K562 (cell line): ENCODE data around the gene PDK1. TPM values are rescaled to one million over a fixed set of nuclear protein-coding genes. Genes with fewer than 3 reads are reported as not detected.

Experiments
- ADNP ChIP-seq: fragments of 200-800 bp; sonication (Bioruptor generic); IDR thresholded peaks from 2 replicates; pipeline ENCODE4 v1.6.1; 2016; ENCODE audit warnings: missing genetic modification characterization, missing compliant biosample characterization
- ATF7 ChIP-seq: fragments of 450-650 bp; IDR thresholded peaks from 2 replicates; pipeline ENCODE4 v1.7.1; 2014; ENCODE audit warnings: mild to moderate bottlenecking, moderate library complexity
- CCNT2 ChIP-seq: IDR thresholded peaks from 2 replicates; pipeline ENCODE4 v1.6.1; 2011; ENCODE audit warnings: borderline replicate concordance, low read depth, mild to moderate bottlenecking, moderate library complexity, mixed read lengths, low read length; ENCODE audit not compliant: insufficient read length; ENCODE audit errors: extremely low read depth
- CEBPG ChIP-seq, 3 experiments: fragments of 200-800 bp in 1 of 3; sonication (Bioruptor generic) in 1 of 3; sonication (generic) in 1 of 3; formaldehyde crosslinking in 1 of 3; IDR thresholded peaks in 2 of 3; conservative IDR thresholded peaks in 1 of 3; 2 replicates each; pipeline versions ENCODE4 v1.6.1 to v1.8.0; 2016 to 2022; ENCODE audit warnings: missing compliant biosample characterization in 2 of 3, missing genetic modification characterization in 2 of 3, mild to moderate bottlenecking in 1 of 3, missing genetic modification reagents in 1 of 3
- CREBBP ChIP-seq: IDR thresholded peaks from one replicate; pipeline ENCODE4 v1.6.1; 2012; ENCODE audit warnings: low read depth, mild to moderate bottlenecking, control low read depth, inconsistent platforms, low read length
- EHMT2 ChIP-seq: fragments of 450-650 bp; IDR thresholded peaks from 2 replicates; pipeline ENCODE4 v1.6.1; 2018; ENCODE audit warnings: antibody characterized with exemption
- IFI16 ChIP-seq: fragments of 250-450 bp; sonication (Bioruptor Pico); IDR thresholded peaks from 2 replicates; pipeline ENCODE4 v2.1.2; 2022; ENCODE audit warnings: mild to moderate bottlenecking, inconsistent platforms
- KDM5B ChIP-seq: fragments of 200-600 bp; sonication (generic); IDR thresholded peaks from 2 replicates; pipeline ENCODE4 v1.6.1; 2012; ENCODE audit warnings: low read depth, mild to moderate bottlenecking, moderate library complexity, low read length, control low read depth, inconsistent platforms; ENCODE audit not compliant: insufficient replicate concordance
- L3MBTL2 ChIP-seq: fragments of 450-650 bp; IDR thresholded peaks from 2 replicates; pipeline ENCODE4 v1.6.1; 2016; ENCODE audit warnings: mild to moderate bottlenecking, moderate library complexity
- LCOR ChIP-seq: sonication (generic); formaldehyde crosslinking; IDR thresholded peaks from 2 replicates; pipeline ENCODE4 v1.8.0; 2022; ENCODE audit warnings: mild to moderate bottlenecking, missing genetic modification reagents
- MTA3 ChIP-seq: fragments of 450-650 bp; formaldehyde crosslinking; IDR thresholded peaks from 2 replicates; pipeline ENCODE4 v1.6.1; 2017; ENCODE audit warnings: mild to moderate bottlenecking, borderline replicate concordance
- NFYB ChIP-seq: IDR thresholded peaks from 2 replicates; pipeline ENCODE4 v1.6.1; 2011; ENCODE audit warnings: mild to moderate bottlenecking, moderate library complexity; ENCODE audit not compliant: insufficient read length; ENCODE audit errors: extremely low read depth
- NR2C1 ChIP-seq, 2 experiments: fragments of 450-650 bp; IDR thresholded peaks; 2 replicates each; pipeline ENCODE4 v1.6.1; 2017; ENCODE audit warnings: mild to moderate bottlenecking in 2 of 2, antibody characterized with exemption in 1 of 2, inconsistent platforms in 1 of 2, missing compliant biosample characterization in 1 of 2, missing genetic modification characterization in 1 of 2
- TEAD4 ChIP-seq, 2 experiments: sonication (generic) in 1 of 2; formaldehyde crosslinking in 1 of 2; IDR thresholded peaks; 2 replicates each; pipeline versions ENCODE4 v1.6.1 to v1.8.0; 2012 to 2022; ENCODE audit warnings: borderline replicate concordance in 1 of 2, inconsistent platforms in 1 of 2, low read length in 1 of 2, mild to moderate bottlenecking in 1 of 2, missing genetic modification reagents in 1 of 2
- ZNF239 ChIP-seq: fragments of 250-450 bp; sonication (Bioruptor Pico); IDR thresholded peaks from 2 replicates; pipeline ENCODE4 v1.4.0; 2020; ENCODE audit warnings: mild to moderate bottlenecking
- ZNF436 ChIP-seq: fragments of 250-450, 450-650 bp; sonication (Bioruptor Pico); formaldehyde crosslinking; IDR thresholded peaks from 2 replicates; pipeline ENCODE4 v1.7.0; 2020; ENCODE audit warnings: mild to moderate bottlenecking
- ZNF589 ChIP-seq: fragments of 200-800 bp; sonication (Bioruptor generic); IDR thresholded peaks from 2 replicates; pipeline ENCODE4 v1.6.1; 2016; ENCODE audit warnings: low read depth, missing genetic modification characterization, missing compliant biosample characterization
- ZSCAN32 ChIP-seq: fragments of 450-650 bp; formaldehyde crosslinking; IDR thresholded peaks from 2 replicates; pipeline ENCODE4 v1.4.0; 2020; ENCODE audit warnings: mild to moderate bottlenecking, moderate library complexity
- polyA plus RNA-seq, 8 experiments: library from polyadenylated mRNA; depleted of rRNA in 4 of 8; stranded (reverse) in 5 of 8; unstranded in 3 of 8; fragments of >200 nt; fragmentation: Nextera tagmentation in 2 of 8; fragmentation: Illumina TruSeq in 1 of 8; extraction: Ambion mirVana in 2 of 8; extraction: Trizol in 1 of 8; gene quantifications; 2 replicates each; pipeline versions ENCODE4 v1.2.1 to v1.2.3, GENCODE V29; 2011 to 2014; ENCODE audit warnings: inconsistent platforms in 1 of 8, missing spikeins in 1 of 8
- total RNA-seq, 7 experiments: library from RNA; depleted of rRNA in 6 of 7; stranded (reverse); fragments of >200 nt in 6 of 7; fragmentation: Illumina TruSeq in 2 of 7; extraction: Trizol in 2 of 7; gene quantifications; 2 replicates each; pipeline versions ENCODE4 v1.2.1 to v1.2.3, GENCODE V29; 2011 to 2021; ENCODE audit warnings: low replicate concordance in 1 of 7
- TF ChIP-seq, protein P1 (sequence below): fragments of 200-800 bp; sonication (Bioruptor generic); IDR thresholded peaks from 2 replicates; pipeline ENCODE4 v1.6.1; 2017; ENCODE audit warnings: missing genetic modification characterization, missing compliant biosample characterization
- TF ChIP-seq, protein P2 (sequence below): sonication (generic); formaldehyde crosslinking; IDR thresholded peaks from 2 replicates; pipeline ENCODE4 v1.5.0; 2020; ENCODE audit warnings: missing genetic modification reagents
- TF ChIP-seq, protein P3 (sequence below): fragments of 250-450 bp; sonication (Bioruptor Pico); IDR thresholded peaks from 2 replicates; pipeline ENCODE4 v1.5.0; 2020; ENCODE audit warnings: mild to moderate bottlenecking, borderline replicate concordance
- TF ChIP-seq, protein P4 (sequence below), 2 experiments: fragments of 450-650 bp; IDR thresholded peaks; 2 replicates each; pipeline ENCODE4 v1.6.1; 2016

Gene PDK1
- total and polyA plus RNA-seq, 9 of the 15 experiments (the other 6 are each of a cell fraction or from before 2014, with no cell fraction given) = 3.5 to 176 (median 13.9) TPM

DNA sequence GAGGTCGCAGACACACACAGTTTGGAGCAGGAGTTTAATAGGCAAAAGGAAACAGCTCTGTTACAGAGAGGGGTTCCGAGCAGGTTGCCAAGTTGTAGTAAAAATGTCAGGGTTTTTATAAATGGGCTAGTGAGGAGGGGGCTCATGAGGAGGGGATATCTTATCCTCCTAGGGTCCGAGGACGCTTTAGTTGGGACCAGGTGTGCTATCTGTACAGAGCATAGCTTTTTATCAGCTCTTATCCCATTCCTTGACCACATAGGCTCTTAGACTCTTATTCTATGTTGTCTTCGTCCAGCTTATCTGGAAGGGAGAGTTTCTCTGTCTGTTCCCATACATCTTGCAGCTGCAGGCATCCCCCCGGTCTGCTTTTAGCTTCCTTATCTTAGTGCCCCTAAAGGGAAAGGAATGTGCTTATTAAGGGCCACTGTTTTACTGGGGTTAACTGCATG is 44.7 kb downstream of the PDK1 start (continued):
- TF ChIP-seq ATF7 (0 out of 2 replicates have a peak, but pooled peaks have one; percentile 24), ZSCAN32 (CRISPR knock-in tag) (no peak), NR2C1 (IDR thresholded peaks at IDR 0.05) (peak; percentile 31; the same call in 1 of the 2 replicates), NR2C1 (tag; IDR thresholded peaks at IDR 0.05) (peak; percentile 23; the same call in 1 of the 2 replicates), LCOR (CRISPR knock-in tag) (0 out of 2 replicates have a peak, but pooled peaks have one; percentile 52), CREBBP (no peak), CCNT2 (peak; percentile 86), ZNF589 (CRISPR knock-in tag) (no peak), CEBPG (CRISPR knock-in tag; IDR thresholded peaks at IDR 0.05) (no peak), CEBPG (tag; conservative IDR thresholded peaks at IDR 0.05 in 1 of 2, IDR thresholded peaks at IDR 0.05 in 1 of 2) (no peak), NFYB (no peak), ZNF239 (no peak), KDM5B (no peak), MTA3 (peak; percentile 39; the same call in 1 of the 2 replicates), ADNP (tag) (no peak), TEAD4 (IDR thresholded peaks at IDR 0.05; ENCODE audit: low read length) (peak; percentile 98), TEAD4 (CRISPR knock-in tag; IDR thresholded peaks at IDR 0.05; ENCODE audit: borderline replicate concordance) (no peak), ZNF436 (no peak), EHMT2 (0 out of 2 replicates have a peak, but pooled peaks have one; percentile 40), IFI16 (CRISPR knock-in tag) (no peak), L3MBTL2 (0 out of 2 replicates have a peak, but pooled peaks have one; percentile 23)
- TF ChIP-seq, protein P1, sequence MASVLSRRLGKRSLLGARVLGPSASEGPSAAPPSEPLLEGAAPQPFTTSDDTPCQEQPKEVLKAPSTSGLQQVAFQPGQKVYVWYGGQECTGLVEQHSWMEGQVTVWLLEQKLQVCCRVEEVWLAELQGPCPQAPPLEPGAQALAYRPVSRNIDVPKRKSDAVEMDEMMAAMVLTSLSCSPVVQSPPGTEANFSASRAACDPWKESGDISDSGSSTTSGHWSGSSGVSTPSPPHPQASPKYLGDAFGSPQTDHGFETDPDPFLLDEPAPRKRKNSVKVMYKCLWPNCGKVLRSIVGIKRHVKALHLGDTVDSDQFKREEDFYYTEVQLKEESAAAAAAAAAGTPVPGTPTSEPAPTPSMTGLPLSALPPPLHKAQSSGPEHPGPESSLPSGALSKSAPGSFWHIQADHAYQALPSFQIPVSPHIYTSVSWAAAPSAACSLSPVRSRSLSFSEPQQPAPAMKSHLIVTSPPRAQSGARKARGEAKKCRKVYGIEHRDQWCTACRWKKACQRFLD = peak; percentile 80
- TF ChIP-seq, protein P2, sequence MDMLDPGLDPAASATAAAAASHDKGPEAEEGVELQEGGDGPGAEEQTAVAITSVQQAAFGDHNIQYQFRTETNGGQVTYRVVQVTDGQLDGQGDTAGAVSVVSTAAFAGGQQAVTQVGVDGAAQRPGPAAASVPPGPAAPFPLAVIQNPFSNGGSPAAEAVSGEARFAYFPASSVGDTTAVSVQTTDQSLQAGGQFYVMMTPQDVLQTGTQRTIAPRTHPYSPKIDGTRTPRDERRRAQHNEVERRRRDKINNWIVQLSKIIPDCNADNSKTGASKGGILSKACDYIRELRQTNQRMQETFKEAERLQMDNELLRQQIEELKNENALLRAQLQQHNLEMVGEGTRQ = no peak
- TF ChIP-seq, protein P3, sequence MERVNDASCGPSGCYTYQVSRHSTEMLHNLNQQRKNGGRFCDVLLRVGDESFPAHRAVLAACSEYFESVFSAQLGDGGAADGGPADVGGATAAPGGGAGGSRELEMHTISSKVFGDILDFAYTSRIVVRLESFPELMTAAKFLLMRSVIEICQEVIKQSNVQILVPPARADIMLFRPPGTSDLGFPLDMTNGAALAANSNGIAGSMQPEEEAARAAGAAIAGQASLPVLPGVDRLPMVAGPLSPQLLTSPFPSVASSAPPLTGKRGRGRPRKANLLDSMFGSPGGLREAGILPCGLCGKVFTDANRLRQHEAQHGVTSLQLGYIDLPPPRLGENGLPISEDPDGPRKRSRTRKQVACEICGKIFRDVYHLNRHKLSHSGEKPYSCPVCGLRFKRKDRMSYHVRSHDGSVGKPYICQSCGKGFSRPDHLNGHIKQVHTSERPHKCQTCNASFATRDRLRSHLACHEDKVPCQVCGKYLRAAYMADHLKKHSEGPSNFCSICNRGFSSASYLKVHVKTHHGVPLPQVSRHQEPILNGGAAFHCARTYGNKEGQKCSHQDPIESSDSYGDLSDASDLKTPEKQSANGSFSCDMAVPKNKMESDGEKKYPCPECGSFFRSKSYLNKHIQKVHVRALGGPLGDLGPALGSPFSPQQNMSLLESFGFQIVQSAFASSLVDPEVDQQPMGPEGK (CRISPR knock-in tag) = no peak
- TF ChIP-seq, protein P4, sequence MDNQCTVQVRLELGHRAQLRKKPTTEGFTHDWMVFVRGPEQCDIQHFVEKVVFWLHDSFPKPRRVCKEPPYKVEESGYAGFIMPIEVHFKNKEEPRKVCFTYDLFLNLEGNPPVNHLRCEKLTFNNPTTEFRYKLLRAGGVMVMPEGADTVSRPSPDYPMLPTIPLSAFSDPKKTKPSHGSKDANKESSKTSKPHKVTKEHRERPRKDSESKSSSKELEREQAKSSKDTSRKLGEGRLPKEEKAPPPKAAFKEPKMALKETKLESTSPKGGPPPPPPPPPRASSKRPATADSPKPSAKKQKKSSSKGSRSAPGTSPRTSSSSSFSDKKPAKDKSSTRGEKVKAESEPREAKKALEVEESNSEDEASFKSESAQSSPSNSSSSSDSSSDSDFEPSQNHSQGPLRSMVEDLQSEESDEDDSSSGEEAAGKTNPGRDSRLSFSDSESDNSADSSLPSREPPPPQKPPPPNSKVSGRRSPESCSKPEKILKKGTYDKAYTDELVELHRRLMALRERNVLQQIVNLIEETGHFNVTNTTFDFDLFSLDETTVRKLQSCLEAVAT (IDR thresholded peaks at IDR 0.05) = peak in 1 of 2 experiments; percentile 63; a peak in 1 of 4 replicates
